Mucosa of rectum (tissue), 2 donors: Measurements from ENCODE around the gene DIAPH2.

ENCODE experiments used
- H3K27ac ChIP-seq, 2 donors: one replicate each; pipeline ENCODE4 v1.7.0; 2013; ENCODE audit warnings: inconsistent platforms in 2 of 2, low read depth in 2 of 2, low read length in 2 of 2
- H3K27me3 ChIP-seq, 2 donors: one replicate each; pipeline ENCODE4 v1.7.0; 2013; ENCODE audit warnings: low read length in 2 of 2; ENCODE audit not compliant: control insufficient read depth in 2 of 2, insufficient read depth in 2 of 2
- H3K36me3 ChIP-seq, 2 donors: one replicate each; pipeline ENCODE4 v1.7.0; 2013; ENCODE audit warnings: low read length in 2 of 2; ENCODE audit not compliant: control insufficient read depth in 2 of 2, insufficient read depth in 2 of 2
- H3K4me1 ChIP-seq, 2 donors: one replicate each; pipeline ENCODE4 v1.7.0; 2013; ENCODE audit warnings: low read length in 2 of 2, mild to moderate bottlenecking in 1 of 2; ENCODE audit not compliant: control insufficient read depth in 2 of 2, insufficient read depth in 2 of 2
- H3K4me3 ChIP-seq, 2 donors: one replicate each; pipeline ENCODE4 v1.7.0; 2013; ENCODE audit warnings: low read length in 2 of 2
- H3K9ac ChIP-seq, 2 donors: one replicate each; pipeline ENCODE4 v1.7.0; 2013; ENCODE audit warnings: low read length in 2 of 2, low read depth in 1 of 2, mild to moderate bottlenecking in 1 of 2
- H3K9me3 ChIP-seq, 2 donors: one replicate each; pipeline ENCODE4 v1.7.0; 2013; ENCODE audit warnings: low read length in 2 of 2; ENCODE audit not compliant: control insufficient read depth in 2 of 2
- donor health status: healthy.
- donor health status: Normal muscosa, but diverticular disease.

Gene DIAPH2

DNA sequence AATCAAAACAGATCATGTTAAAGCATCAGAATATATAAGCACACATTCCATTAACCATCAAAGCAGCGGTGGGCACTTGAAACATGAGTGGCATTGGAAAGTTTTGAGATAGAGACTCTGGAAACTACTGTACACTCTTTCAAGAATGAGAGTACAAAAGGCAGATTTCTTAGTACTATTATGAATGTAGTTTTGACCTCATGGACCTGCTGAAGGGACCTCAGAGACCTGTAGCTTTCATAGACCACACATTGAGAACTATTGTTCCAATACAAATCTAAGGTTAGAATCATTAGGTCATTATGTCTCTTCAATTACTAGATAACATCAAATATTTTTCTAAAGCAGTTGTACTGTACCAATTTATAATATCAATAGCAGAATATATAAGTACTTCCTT, 482.7 kb downstream of the DIAPH2 start:
- H3K27me3 ChIP-seq = no peaks in the 10 kb centered on the region
- no peak overlapping the region for H3K27ac ChIP-seq
- H3K4me3 ChIP-seq = no peak overlapping the region
- no peaks in the 10 kb centered on the region for H3K9me3 ChIP-seq
- H3K4me1 ChIP-seq = no peaks in the 10 kb centered on the region
- no peak overlapping the region for H3K9ac ChIP-seq
- H3K36me3 ChIP-seq = no peaks in the 10 kb centered on the region

DNA sequence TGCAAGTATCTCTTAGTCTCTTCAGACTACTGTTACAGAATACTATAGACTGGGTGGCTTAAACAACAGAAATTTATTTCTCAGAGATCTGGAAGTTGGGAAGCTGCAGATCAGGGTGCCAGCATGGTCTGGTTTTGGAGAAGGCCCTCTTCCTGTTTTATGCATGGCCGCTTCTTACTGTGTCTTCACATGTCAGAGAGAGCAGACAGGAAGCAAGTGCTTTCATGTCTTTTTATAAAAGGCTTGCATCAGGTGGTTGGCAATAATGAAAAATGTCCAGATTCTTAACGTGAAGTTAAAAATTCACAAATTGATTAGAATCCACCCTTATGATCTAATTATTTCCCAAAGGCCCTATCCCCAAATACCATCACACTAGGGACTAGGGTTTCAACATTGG, 484.0 kb downstream of the DIAPH2 start:
- H3K9me3 ChIP-seq = no peaks in the 10 kb centered on the region
- no peak overlapping the region for H3K4me3 ChIP-seq
- H3K36me3 ChIP-seq = no peaks in the 10 kb centered on the region
- no peak overlapping the region for H3K9ac ChIP-seq
- no peaks in the 10 kb centered on the region for H3K27me3 ChIP-seq
- H3K27ac ChIP-seq = no peak overlapping the region
- H3K4me1 ChIP-seq = no peaks in the 10 kb centered on the region

DNA sequence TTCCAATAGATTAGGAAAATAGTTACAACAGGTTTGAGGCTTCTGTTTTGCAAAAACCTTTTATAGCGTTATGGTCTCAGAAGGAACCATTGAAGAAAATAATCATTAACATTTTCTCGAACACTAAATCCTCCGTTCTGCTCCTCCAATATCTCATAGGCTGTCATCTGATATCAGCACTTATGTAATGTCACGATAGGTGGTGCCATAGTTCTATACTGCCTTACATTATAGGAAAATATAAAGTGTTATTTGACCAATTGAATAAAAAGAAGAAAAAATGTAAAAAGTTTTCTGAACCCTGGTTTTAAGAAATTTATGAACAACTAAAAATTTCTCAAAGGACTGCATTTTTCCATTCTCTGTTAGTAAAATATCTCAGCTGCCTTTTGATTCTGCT, 490.5 kb downstream of the DIAPH2 start:
- Histone ChIP-seq H3K9ac (no peak overlapping the region), H3K4me3 (no peak overlapping the region), H3K9me3 (no peaks in the 10 kb centered on the region), H3K27me3 (no peaks in the 10 kb centered on the region), H3K36me3 (no peaks in the 10 kb centered on the region), H3K27ac (no peak overlapping the region), H3K4me1 (no peaks in the 10 kb centered on the region)

DNA sequence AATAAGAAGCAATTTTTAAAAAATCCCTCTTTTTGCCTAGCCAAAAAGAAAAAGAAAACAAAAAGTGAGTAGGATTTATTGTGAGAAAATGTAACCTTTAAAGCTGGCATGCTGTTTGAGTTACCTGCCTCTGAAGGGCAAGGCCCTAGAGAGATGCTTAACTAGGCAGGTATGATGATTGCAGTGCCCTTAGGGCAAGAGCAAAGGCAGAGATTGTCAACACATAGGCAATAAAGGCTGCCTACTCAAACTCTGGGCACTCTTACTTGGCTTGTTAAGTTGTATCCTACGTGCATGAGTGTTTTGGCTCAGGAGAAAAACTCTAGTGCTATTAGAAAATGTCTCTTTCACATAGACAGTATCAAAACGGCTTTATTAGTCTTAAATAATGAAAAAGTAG, 505.0 kb downstream of the DIAPH2 start:
- H3K9ac ChIP-seq = no peak overlapping the region
- H3K4me3 ChIP-seq = no peak overlapping the region
- H3K27ac ChIP-seq = no peak overlapping the region
- no peaks in the 10 kb centered on the region for H3K9me3 ChIP-seq
- H3K4me1 ChIP-seq = no peaks in the 10 kb centered on the region
- H3K36me3 ChIP-seq = no peaks in the 10 kb centered on the region
- peaks cover 0 to 2% of the 10 kb centered on the region in 2 donors for H3K27me3 ChIP-seq

DNA sequence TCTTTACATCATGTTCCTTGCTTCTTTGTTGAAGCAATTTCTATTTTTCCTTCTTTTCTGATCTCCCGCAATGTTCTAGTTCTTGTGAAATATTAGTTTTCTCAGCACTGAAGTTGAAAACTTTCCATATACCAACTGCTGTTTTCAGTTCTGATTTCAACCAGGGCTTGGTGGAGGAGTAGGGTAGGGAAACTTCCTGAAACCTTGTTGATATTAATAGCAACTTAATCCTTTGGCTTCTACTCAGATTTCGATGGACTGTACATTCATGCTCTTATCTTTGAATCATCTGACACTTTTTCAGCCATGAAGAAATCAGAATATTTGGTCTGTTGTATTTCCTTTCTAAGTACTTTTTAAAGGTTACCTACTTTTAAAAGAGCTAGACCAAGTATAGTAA, 514.9 kb downstream of the DIAPH2 start:
- H3K27ac ChIP-seq = no peak overlapping the region
- no peaks in the 10 kb centered on the region for H3K9me3 ChIP-seq
- H3K4me3 ChIP-seq = no peak overlapping the region
- H3K4me1 ChIP-seq = no peaks in the 10 kb centered on the region
- no peaks in the 10 kb centered on the region for H3K27me3 ChIP-seq
- H3K9ac ChIP-seq = no peak overlapping the region
- H3K36me3 ChIP-seq = no peaks in the 10 kb centered on the region

DNA sequence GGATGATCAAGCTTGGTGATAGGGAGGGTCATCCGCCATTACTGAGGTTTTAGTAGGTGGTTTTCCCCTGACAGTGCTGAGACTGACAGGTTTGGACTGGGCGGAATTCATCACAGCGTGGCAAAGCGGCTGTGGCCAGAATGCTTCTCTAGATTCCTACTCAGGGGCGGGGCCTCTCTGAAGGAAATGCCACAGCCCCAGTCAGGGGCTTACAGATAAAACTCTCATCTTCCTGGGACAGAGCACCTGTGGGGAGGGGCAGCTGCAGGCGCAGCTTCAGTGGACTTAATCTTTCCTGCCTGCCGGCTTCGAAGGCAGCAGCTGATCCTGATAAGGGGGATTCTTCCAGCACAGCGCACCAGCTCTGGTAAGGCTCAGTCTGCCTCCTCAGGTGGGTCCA, 515.8 kb downstream of the DIAPH2 start:
- Histone ChIP-seq H3K36me3 (no peaks in the 10 kb centered on the region), H3K9ac (no peak overlapping the region), H3K9me3 (no peaks in the 10 kb centered on the region), H3K27me3 (no peaks in the 10 kb centered on the region), H3K4me3 (no peak overlapping the region), H3K4me1 (no peaks in the 10 kb centered on the region), H3K27ac (no peak overlapping the region)

DNA sequence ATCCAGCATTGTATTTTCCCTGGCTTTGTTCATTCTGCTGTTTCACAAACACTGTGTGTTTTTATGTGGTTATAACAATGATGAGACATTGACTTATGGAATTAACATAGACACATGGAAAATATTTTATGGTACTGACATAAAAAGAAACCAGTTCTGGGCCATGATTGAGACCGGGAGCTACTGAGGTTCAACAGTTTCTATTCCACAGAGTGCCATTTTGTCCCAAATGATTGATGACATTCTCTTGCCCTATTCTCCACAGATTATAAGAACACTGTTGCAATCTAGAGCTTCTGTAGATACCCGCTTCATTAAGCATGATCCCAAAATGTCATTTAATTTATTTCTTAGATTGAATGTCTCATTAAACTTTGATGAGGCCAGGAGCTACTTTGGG, 525.9 kb downstream of the DIAPH2 start:
- H3K9ac ChIP-seq = no peak overlapping the region
- no peaks in the 10 kb centered on the region for H3K36me3 ChIP-seq
- H3K9me3 ChIP-seq = no peaks in the 10 kb centered on the region
- H3K27me3 ChIP-seq = no peaks in the 10 kb centered on the region
- no peak overlapping the region for H3K27ac ChIP-seq
- H3K4me3 ChIP-seq = no peak overlapping the region
- no peaks in the 10 kb centered on the region for H3K4me1 ChIP-seq

DNA sequence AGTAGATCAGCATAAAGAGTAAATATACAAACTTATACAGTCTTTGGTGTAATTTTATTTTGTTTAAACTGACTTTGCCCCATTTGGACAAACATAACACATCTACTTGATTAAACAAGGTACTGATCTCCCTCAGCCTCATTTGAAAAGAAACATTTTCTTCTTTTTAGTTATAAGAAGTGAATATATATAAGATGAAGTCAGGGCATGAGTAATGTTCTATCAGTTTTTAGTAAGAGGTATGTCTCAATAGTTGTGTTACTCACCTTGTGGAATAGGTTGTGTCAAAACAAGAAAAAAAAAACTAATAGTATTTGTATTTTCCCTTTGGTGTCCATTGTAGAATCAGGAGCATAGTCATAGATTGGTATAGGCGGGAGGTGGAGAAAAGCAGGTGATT, 526.4 kb downstream of the DIAPH2 start:
- H3K4me1 ChIP-seq = no peaks in the 10 kb centered on the region
- H3K9me3 ChIP-seq = no peaks in the 10 kb centered on the region
- H3K27ac ChIP-seq = no peak overlapping the region
- H3K4me3 ChIP-seq = no peak overlapping the region
- H3K27me3 ChIP-seq = no peaks in the 10 kb centered on the region
- H3K36me3 ChIP-seq = no peaks in the 10 kb centered on the region
- H3K9ac ChIP-seq = no peak overlapping the region

DNA sequence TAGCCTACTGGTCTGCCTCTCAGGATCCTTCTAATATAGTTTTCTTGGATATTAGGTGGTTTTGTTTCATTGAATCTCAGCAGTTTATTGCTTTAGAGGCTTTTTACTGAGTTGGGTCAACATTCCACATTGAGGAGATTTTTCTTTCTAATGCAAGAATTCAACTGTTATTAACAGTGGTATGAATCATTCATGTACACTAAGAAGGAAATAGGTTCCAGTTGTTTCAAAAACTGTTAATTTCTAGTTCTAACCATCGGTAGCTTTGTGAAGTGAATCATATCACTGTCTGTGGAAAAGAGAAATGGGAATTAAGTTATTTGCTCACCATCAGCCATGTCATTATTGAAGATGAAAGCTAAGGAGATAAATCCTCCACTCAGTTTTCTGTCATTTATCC, 530.5 kb downstream of the DIAPH2 start:
- H3K4me3 ChIP-seq = no peak overlapping the region
- H3K27ac ChIP-seq = no peak overlapping the region
- H3K9ac ChIP-seq = no peak overlapping the region
- no peaks in the 10 kb centered on the region for H3K27me3 ChIP-seq
- no peaks in the 10 kb centered on the region for H3K4me1 ChIP-seq
- no peaks in the 10 kb centered on the region for H3K9me3 ChIP-seq
- no peaks in the 10 kb centered on the region for H3K36me3 ChIP-seq

DNA sequence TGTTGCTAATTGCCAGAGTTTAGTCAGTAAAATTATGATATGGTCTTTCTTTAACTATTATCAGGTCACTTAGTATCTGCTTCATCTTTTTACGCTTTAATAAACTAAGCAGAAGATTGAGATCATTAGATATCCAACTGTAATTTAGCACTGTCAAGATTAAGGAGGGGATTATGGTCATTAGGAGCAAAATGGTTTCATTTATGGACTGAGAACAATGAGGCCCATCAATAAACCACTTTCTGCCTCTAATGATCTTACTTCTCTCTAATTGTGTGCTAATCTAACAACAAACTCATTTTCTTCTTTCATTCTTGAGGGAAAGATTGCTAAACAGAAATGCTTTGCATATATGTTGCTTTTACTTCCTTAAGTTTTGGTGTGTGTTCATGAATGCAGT, 539.5 kb downstream of the DIAPH2 start:
- Histone ChIP-seq H3K36me3 (no peaks in the 10 kb centered on the region), H3K27me3 (no peaks in the 10 kb centered on the region), H3K9me3 (no peaks in the 10 kb centered on the region), H3K27ac (no peak overlapping the region), H3K4me3 (no peak overlapping the region), H3K9ac (no peak overlapping the region), H3K4me1 (no peaks in the 10 kb centered on the region)

DNA sequence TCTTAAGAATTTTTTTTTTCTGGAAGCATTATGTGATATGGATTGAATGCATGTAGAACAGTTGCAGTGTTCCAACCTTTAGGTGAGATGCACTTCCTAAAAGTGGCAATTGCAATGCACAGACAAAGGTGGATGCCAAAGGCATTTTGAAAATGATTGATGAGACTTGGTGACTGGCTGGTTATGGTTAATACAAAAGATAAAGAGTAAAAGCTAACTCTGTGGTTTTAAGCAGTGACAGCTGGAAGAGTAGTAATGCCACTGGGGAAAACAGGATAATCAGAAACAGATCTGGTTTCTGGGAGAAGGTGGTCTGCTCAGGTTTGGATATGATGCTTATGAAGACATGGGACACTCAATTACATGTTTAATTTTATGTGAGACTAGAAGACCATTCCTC, 544.7 kb downstream of the DIAPH2 start:
- Histone ChIP-seq H3K4me1 (no peaks in the 10 kb centered on the region), H3K4me3 (no peak overlapping the region), H3K27me3 (no peaks in the 10 kb centered on the region), H3K9ac (no peak overlapping the region), H3K9me3 (no peaks in the 10 kb centered on the region), H3K27ac (no peak overlapping the region), H3K36me3 (no peaks in the 10 kb centered on the region)
